NCI-H1048 (cell line): ENCODE measurements around the gene GPR37.

Source experiments
- DNase-seq: peaks from one replicate; lab custom pipeline; 2025; lab: John Stamatoyannopoulos, UW

The GPR37 gene

DNA sequence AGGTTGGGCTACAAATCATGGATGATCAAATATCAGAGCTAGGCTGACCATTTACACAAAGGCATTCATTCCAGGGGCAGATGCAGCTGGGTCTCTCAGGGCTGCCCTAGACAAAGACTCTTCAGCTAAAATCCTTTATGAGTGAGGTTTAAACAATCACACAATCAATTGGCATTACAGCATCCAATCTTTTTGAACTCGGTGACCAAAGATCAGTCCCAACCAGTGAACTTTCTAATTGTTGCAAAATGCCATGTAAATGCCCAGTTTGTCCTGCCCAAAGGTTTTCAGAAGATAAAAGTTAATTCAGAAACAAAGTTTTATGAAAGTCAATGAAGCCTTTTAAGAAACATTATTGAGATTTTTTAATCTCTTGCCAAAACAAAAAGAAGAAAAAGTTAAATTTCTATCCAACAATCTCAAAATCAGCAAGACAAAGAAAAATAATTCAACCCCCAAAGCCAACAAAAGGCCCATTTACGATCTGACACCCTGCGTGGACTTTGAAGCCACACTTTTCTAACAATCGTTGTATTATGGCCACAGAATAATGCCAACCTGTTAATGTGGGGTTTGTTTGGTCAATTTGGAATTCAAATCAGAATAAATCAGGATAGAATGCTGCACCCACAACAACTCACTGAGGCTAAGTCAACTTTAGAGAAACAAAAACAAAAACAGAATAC lies 40.9 kb downstream of the GPR37 start:
- DNase-seq: no peak

DNA sequence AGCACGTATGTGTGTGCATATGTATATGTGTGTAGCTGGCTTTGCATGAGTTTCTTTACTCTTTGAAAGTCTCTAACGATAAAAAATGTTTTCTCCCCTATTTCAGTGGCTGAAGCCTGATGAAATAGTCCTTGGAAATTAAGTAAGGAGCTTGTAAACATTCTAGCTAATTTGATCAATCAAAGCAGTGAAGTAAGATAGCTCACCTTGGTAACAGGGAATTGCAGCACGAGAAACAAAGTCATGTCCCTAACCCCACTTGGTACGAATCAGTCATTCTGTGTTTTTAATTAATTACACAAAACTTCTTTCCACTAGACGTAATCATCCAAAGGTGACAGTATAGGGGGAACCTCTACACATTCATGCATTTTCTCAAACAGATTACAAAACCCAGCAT lies 41.5 kb downstream of the GPR37 start:
- no peak for DNase-seq

DNA sequence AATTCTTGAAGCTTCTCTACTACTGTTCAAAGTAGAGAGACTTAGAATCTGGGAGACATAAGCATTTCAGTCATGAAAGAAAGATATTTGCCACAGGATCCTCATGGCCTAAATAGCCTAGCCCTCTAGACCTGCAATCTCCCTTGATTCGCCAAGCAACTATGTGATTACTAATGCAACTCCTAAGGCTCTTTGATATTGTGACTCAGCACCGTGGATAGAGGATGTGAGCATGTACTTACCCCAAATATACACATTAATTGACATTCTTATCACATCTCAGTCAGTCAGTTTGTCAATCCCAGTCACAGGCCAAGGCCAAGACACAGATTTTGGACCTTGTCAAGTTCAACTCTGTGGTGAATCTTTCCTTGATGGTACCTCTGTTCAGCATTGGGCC lies 42.6 kb downstream of the GPR37 start:
- DNase-seq: no peak

- DNase-seq: no peak
Measured at GRCh38 chr7:124722292-124722691, 43.3 kb downstream of the GPR37 start.

DNA sequence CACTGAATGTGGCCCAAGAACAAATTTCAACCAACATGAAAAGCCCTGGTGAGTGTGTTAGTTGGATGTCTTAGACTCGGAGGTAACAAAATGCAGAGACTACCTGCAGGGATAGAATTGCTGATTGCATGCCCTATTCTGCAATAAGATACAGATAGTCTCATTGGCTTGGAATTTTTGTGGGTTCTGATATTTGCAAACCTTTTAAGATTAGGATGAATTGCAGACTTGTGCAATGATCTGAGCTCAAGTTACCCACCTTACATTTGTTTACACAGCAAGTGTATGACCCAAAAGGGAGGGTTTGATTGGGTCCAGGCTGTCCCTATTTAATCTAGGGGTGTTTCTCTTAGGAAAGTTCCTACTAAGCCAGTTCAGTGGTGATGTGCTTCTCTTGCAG lies 45.4 kb downstream of the GPR37 start:
- DNase-seq: no peak

DNA sequence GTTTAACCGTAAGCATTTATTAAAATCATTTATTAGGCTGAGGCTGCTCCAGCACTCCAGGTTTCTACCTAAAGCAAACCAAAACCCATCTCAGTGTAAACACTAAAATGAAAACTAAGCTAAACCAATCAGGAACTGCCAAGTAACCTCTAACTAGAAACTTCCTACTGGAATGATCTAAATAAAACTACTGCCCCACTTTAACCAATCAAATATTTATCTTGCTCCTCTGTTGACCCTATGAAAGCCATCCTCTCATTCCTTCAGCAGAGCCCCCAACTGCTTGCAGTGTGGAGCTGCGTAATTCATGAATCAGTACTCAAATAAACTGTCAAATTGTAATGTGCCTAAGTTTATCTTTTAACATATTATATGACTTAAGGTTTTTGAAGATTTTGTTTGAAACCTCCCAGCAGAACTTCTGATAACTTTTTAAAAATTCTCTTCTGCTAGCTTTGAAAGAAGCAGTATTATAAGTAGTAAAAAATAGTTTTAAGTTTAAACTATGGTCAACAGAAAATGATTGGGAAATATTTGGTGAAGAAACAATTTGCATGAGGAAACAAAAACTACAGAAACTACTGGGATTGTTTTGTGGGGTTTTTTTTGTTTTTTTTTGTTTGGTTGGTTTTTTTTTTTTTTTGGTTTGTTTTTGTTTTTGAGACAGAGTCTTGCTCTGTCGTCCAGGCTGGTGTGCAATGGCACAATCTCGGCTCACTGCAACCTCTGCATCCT lies 47.4 kb downstream of the GPR37 start:
- no peak for DNase-seq

GRCh38 chr7:124716894-124717293 lies 48.7 kb downstream of the GPR37 start:
- no peak for DNase-seq

DNA sequence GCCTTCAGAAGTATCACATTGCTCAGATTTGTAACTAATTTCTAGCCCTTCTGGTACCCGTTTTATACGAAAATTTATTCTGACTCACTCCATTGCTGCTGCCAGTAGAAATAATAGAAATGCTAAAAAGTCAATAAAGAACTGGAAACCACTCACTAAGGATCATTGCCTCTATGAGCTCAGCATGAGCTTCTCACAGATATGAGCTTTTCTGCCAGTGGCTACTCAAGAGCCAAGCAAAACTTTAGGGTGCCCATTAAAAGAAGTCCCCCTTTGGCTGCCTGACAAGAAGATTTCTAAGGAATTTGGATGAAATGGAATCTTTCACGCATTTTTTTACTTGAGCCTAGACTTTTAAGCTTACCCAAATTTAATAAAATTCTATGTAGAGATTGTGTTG lies 52.5 kb downstream of the GPR37 start:
- DNase-seq: no peak

GRCh38 chr7:124712017-124712416 lies 53.6 kb downstream of the GPR37 start:
- DNase-seq: no peak

DNA sequence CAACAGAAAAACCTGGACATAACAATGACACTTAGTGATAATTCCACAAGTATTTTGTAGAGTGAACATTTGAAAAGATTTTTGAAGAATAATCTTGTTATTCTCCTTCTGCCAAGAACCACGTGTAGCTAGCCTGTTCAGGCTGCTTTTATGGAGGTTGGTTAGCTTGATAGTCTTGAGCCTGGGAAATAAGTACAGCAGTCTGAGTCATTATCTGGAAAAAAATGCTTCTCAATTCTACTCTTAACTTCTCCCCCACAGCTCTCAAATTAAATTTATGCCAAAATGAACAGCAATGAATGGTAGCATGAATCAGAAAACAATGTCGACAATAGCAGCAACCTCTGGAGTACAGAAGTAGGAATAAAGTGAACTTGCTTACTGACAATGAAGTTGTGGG lies 63.2 kb downstream of the GPR37 start:
- DNase-seq: no peak

DNA sequence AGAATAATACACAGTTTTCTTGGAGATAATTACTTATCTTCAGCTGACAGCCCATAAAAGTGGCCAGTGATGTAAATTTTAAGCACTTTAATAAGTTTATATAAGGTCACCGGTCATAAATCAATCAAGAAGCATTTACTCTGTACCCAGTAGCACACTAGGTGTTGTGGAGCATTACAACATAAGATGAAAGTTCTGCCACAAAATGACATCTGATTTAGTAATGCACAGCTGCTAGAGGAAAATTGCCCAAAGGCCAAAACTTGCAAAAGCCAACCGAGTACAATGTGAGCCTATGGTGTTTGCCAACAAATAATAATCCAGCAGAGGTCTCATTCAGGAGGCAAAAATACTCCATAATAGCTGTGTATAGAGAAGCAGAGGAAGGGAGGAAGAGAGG lies 63.6 kb downstream of the GPR37 start:
- DNase-seq: no peak

- DNase-seq: no peak
Measured at GRCh38 chr7:124700655-124701054, 64.9 kb downstream of the GPR37 start.

- no peak for DNase-seq
Measured at GRCh38 chr7:124698964-124699363, 66.6 kb downstream of the GPR37 start.

DNA sequence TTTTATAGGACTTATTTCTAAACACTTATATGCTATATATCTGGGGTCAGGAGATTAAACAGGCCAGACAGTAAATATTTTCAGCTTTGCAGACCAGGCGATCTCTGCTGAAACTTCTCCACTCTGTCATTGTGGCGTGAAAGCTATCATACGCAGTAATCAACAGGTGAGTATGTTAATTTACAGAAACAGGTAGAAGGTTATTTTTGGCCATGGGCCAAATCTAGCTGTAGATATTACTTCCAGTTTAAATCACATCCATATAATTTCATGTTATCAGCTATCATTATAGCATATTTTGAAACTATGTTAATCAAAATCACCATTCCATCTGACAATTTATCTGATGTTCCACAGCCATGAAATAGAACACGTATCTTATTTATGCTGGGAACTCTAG lies 67.8 kb downstream of the GPR37 start:
- no peak for DNase-seq
